GM18505 (cell line): ENCODE data around the gene CDX1.

Source experiments
- ATAC-seq: cut with Tn5 transposase; IDR thresholded peaks from one replicate; pipeline ENCODE4 v1.9.1; 2021; ENCODE audit not compliant: unreplicated experiment
- POLR2A ChIP-seq: IDR thresholded peaks from 4 replicates; pipeline ENCODE4 v1.6.1; 2011; ENCODE audit warnings: borderline replicate concordance; ENCODE audit not compliant: insufficient read depth, insufficient read length; ENCODE audit errors: extremely low read depth

CDX1 gene

DNA sequence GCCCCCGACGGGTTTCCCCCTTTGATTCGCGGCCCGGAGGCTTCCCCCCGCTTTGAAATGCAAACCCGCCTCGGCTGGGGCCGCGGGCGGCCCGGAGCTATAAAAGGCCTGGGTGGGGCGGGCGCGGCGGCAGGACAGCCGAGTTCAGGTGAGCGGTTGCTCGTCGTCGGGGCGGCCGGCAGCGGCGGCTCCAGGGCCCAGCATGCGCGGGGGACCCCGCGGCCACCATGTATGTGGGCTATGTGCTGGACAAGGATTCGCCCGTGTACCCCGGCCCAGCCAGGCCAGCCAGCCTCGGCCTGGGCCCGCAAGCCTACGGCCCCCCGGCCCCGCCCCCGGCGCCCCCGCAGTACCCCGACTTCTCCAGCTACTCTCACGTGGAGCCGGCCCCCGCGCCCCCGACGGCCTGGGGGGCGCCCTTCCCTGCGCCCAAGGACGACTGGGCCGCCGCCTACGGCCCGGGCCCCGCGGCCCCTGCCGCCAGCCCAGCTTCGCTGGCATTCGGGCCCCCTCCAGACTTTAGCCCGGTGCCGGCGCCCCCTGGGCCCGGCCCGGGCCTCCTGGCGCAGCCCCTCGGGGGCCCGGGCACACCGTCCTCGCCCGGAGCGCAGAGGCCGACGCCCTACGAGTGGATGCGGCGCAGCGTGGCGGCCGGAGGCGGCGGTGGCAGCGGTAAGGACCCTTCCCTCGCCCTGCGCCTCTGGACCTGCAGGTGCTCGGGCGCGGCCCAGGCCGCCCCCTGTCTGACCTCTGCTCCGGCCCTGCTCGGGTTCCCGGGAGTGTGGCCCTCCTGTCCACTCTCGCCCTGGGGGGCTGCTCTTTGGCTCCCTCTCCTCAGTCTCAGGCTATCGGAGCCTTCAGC, at the start of gene CDX1:
Gene CDX1 (plus strand): TSS at position 129 of the 862 bp plus-strand sequence. CDS start 99 bp downstream, at position 228.
- no peak for ATAC-seq

DNA sequence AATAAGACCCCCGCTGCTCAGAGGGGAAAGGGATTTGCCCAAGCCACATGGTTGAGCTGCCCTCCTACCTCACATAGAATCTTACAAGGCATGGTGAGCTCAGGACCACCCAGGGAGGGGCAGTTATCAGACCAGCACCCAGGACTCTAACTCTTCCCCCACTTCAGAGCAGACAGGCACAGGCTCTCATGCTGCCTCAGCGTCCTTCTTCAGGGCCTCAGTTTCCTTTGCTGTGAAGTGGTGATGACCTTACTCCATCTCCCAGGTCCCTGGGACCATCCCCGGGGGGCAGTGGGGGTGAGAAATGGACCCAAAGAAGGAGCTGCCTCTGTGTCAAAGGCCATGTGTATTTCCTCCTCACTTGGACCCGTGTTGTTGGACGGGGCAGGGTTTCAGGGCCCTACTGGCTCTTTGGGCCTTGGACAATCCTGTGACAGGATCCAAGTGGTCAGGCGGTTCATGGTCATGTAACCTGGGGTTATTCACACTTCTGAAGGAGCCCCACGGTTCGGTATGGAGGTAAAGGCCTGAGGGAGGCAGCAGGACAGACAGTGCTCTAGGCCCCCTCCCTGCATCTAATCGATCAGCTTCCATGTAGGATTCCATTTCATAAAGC, 48.5 kb upstream of the CDX1 start:
- no peak for TF ChIP-seq POLR2A
- no peak for ATAC-seq

More for the DNA sequence above, at the start of gene CDX1:
- TF ChIP-seq POLR2A, result no peak

DNA sequence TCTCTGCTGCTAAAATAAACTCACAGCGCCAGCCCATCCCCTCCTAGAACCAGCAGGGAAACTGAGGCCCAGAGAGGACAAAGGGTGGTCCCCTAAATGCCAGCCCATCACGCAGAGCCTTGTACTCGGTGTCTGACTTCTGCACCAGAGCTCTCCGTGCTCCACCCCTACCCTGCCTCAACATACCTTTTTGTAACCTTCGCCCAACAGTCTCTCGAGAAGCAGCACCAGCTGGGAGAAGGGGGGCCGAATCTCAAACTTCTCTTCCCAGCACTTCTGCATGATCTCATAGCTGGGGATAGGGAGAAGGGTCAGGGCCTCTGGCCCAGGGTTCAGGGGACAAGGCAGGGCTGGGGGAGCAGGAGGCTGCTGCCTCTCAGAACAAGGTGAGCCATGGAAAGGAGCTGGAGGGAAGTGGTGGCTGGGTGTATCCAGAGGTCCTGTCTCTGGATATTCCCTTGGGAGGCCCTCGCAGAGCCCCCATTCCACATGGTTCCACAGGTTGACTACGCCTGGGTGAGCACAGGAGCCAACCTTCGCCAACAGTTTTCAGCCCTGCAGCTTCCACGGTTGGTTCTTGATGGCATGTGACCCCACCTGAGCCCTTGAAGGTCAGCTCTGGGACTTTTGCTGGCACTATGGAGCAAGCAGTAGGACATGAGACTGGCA, 47.9 kb upstream of the CDX1 start:
- ATAC-seq, result no peak

DNA sequence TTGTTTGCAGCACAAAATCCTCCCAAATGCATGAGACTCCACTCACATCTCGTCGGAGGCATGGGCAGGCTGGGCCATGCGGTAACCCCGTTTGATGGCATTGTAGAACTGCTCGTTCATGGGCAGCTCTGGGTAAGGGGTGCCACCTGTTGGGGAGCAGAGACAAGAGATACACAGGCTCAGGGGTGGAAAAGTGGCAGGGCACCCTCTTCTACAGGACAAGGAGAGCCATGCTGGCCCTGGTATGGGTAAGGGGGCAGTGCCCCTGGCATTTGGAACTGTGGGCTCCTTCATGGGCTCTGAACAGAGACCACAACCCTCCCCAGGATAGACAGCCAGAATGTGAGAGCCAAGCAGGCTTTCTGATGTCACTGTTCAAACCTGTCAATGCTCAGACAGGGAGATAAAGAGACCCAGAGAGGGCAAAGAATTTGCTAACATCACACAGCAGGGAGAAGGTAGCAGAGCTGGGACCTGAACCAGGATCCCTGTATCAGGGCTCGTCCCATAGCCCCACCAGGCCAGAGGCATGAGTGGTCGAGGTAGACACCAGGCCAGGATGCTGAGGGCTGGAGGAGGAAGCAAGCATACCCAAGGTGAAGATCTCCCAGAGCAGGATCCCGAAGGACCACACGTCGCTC, 47.0 kb upstream of the CDX1 start:
- TF ChIP-seq POLR2A, result no peak
- no peak for ATAC-seq

More for the DNA sequence above, 47.9 kb upstream of the CDX1 start:
- TF ChIP-seq POLR2A, result no peak

DNA sequence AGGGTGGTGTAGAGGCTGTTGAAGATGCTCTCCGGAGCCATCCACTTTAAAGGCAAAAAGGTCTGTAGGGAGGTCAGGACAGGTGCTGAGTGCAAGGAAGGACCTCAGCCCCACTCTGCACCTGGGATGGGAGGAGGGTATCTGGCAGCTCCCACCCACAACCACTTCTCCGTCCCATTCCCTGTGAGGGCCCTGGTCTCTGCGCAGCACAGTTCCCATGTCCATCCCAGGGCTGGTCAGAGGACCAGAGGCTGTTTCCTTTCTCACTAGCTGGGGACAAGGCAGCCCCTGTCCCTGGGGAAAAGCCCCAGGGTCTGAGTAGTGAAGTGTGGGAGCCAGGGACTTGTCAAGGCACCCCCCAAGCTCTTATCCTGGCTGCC, 46.5 kb upstream of the CDX1 start:
- no peak for TF ChIP-seq POLR2A
- no peak for ATAC-seq

DNA sequence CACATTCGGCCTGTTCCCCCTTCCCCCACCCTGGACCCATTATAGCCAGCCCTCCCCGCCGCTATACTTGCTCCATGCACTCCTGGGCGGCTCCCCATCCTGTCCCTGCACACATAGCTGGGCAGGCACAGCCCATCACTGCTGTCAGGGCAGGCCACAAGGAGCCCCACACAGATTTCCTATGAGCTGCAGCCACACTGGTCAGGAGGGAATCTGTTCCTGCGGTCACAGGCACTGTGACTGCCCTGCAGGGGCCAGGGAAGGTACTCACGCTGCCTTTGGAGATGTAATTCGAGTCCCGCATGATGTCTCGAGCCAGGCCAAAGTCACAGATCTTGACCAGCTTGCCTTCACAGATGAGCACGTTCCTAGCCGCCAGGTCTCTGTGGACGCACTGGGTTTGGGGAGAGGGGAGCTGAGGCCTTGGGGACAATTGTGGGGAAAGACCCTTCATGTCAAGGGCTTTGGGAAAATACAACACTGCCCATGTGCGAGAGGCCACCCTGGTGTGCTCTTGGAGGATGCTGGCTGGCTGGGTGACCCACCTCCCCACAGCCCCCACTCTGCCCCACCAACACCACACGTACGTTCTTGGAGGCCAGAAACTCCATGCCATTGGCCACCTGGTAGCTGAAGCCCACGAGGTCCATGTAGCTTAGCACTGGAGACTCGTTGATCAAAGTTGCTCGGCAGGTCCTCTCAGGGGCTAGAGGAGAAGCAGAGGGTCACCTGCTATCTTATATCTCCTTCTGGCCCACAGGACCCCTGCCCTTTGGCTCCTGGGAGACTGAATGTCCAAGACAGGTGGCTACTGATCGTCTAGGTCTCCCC, 45.7 kb upstream of the CDX1 start:
- no peak for ATAC-seq
- no peak for TF ChIP-seq POLR2A

DNA sequence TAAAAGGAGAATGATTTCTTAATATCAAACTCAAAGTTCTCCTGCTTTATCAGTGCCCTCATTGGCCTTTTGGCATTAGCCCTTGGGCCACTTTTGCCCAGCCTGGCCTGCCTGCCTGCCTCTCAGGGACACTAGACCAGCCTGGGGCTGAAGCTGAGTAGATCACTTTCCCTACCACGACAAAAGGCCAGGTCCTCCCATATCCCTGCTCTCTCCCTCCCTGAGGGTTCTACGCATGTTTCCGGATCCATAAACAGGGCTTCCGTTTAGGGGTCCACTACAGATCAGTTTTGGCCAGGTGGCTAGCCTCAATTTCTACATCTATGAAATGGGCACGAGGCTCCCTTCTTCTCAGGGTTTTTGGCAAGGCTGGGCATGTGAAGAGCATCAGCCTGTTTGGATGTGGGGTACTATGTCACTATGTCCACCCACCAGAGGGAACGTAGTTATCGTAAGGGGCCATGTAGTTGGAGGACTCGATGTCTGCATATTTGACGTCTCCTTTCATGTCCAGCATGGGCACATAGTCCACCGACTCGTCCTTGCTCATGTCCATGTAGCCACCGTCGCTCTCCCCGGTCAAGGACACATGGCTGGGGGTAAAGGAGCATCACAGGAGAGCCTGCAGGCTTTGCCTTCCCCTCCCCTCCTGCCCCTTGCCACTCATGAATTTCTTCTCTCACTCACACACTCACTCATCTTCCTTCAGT, 45.0 kb upstream of the CDX1 start:
- ATAC-seq, result no peak
- no peak for TF ChIP-seq POLR2A

DNA sequence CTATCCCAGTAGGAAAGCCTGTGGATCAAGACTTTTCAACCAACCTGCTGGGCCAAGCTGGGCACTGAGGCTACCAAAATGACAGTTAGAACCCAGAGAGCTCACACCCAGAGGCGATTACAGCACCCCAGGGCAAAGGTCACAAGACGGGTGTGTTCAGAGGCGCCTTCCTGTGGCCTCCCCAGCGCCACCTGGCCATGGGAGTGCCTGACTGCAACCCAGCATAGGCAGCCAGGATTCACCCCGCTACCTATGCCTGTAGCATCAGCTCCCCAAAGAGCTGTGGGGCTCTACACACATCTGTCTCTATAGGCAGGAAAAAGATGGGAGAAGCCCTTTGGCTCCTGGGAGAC, 44.4 kb upstream of the CDX1 start:
- no peak for TF ChIP-seq POLR2A
- no peak for ATAC-seq

DNA sequence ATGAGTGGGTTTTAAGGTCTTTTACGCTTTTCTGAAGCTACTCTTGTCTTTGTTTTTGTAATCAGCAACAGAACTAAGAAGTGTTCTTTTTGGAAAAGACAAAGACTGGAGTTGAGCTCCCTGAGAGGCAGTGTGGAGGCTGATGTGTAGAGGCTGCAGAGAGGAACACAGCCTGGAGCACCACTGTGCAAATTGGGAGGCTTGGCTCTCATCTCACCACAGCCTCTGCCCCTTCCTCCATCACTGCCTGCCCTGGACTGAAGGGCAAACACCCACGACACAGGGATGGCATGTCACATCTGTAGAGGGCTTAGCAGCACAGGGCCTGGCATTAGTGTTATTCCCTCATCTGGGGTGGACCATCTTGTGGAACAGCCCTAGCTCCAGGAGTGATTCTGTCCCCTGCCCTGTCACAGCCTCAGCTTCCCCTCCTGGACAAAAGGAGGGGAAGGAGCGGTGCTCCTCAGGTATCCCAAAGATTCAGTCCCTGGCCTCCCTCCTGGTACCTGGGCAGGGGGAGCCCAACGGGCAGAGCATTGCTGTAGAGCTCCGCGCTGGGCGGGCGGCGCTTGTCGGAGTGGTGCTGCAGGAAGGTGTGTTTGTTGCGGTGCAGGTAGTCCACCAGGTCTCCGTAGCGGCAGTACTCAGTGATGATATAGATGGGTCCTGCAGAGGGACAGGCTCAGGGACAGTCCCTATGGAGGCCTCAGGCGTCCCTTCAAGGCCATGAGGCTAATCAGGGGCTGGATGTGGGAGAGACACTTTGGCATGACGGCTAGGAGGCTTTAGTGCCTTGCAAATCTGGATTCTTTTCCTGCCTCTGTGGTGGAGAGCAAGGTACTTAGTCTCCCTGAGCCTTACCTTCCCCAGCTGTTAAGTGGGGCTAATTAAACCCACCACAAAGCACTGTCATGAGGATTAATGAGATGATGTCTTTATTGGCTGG, 43.8 kb upstream of the CDX1 start:
- no peak for ATAC-seq
- no peak for TF ChIP-seq POLR2A

DNA sequence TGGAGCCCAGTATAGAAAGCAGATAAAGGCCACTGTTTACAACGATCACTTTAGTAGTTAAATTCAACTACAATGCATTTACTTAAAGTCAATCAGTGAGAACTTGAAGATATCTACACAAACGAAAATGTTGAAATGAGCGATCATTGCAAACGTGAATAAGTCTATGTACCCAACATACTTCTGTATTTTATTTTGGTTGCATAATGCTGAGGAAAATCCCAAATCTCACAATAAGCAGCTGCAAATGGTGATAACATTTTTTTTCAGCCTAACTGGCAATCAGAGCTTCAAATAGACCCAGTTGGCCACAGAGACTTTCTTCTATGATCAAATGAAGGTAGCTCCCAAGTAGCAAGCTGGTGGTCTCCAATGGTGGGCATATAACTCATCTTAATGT, 43.0 kb upstream of the CDX1 start:
- TF ChIP-seq POLR2A, result no peak
- no peak for ATAC-seq

DNA sequence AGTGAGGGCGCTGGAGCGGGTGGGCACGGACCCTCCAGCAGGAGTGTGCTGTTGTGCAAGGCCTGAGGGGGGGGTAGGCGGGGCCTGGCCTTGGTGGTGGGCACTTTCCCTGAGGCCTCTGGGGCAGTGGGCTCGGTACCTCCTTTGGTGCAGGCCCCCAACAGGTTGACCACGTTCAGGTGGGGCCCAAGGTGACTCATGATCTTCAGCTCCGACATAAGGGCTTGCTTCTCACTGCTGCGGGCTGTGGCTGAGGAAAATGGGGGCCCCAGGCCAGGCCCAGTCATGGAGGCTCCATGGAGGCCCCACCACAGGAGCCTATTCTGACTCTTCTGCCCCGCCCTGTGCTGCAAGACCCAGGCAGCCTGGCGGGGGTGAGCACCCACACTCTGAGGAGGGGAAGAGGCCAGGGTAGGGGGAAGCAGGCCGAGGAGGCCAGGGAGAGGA, 42.4 kb upstream of the CDX1 start:
- no peak for ATAC-seq

More for the DNA sequence above, 42.4 kb upstream of the CDX1 start:
- TF ChIP-seq POLR2A, result no peak
